Measurements from ENCODE around the gene RASSF10. TPM values are rescaled to one million over a fixed set of nuclear protein-coding genes. Genes with fewer than 3 reads are reported as not detected.

Gene RASSF10
- total RNA-seq, 4 donors from 2014 or later: 0.27 to 1.3 TPM; not detected in 2

GRCh38 chr11:12971955-12972354 lies 37.2 kb upstream of the RASSF10 start:
- H3K4me3 ChIP-seq: no peak overlapping the region
- TF ChIP-seq POLR2AphosphoS5 (IDR thresholded peaks at IDR 0.05) (no peak), POLR2A (IDR thresholded peaks at IDR 0.05) (no peak), EP300 (IDR thresholded peaks at IDR 0.05) (no peak)
- TF ChIP-seq, protein P1, sequence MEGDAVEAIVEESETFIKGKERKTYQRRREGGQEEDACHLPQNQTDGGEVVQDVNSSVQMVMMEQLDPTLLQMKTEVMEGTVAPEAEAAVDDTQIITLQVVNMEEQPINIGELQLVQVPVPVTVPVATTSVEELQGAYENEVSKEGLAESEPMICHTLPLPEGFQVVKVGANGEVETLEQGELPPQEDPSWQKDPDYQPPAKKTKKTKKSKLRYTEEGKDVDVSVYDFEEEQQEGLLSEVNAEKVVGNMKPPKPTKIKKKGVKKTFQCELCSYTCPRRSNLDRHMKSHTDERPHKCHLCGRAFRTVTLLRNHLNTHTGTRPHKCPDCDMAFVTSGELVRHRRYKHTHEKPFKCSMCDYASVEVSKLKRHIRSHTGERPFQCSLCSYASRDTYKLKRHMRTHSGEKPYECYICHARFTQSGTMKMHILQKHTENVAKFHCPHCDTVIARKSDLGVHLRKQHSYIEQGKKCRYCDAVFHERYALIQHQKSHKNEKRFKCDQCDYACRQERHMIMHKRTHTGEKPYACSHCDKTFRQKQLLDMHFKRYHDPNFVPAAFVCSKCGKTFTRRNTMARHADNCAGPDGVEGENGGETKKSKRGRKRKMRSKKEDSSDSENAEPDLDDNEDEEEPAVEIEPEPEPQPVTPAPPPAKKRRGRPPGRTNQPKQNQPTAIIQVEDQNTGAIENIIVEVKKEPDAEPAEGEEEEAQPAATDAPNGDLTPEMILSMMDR (IDR thresholded peaks at IDR 0.05): no peak
- no peaks in the 10 kb centered on the region for H3K9me3 ChIP-seq
- 56 to 90% methylated on average over 1 of the region's 1 CpG for WGBS, 2 donors (ENCODE audit: low coverage in 1 of 2)
- no peaks in the 10 kb centered on the region for H3K4me1 ChIP-seq
- H3K27me3 ChIP-seq: no peaks in the 10 kb centered on the region
- ATAC-seq: no peak
- no peak overlapping the region for H3K27ac ChIP-seq
- no peaks in the 10 kb centered on the region for H3K36me3 ChIP-seq

DNA sequence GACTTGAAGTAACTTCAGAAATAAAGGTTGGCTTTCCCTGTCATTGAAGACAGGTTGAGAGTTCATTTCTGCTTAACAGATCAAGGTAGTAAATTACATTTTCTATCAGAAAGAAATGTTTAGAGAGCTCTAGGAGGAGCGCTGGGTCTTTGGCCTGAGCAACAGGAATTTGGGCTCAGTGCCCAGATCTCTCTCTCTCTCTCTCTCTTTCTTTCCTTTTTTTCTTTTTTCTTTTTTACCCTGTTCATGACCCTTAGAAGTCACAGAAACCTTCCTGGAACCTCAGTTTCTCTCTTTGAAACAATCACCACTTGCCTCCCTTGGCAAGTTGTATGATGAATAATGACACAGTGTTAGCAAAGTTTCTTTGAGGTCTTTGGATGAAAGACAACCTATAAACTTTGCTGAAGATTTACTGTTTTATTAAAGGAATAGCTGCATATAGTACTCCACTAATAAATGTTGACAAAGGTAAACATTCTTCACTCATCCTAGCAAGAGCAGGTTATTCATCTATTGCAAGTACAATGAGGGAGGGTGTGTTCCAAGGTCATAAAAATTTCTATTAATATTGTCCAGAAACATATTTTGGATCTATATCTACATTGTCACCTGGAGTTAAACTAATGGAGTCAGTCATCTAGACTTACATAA lies 35.5 kb upstream of the RASSF10 start:
- Histone ChIP-seq H3K9me3 (no peaks in the 10 kb centered on the region), H3K4me3 (no peak overlapping the region), H3K27ac (no peak overlapping the region), H3K27me3 (peaks cover 8% of the 10 kb centered on the region), H3K4me1 (no peaks in the 10 kb centered on the region), H3K36me3 (no peaks in the 10 kb centered on the region)
- 29 to 50% methylated on average over 1 of the region's 1 CpG for WGBS, 2 donors (ENCODE audit: low coverage in 1 of 2)
- ATAC-seq: no peak
- TF ChIP-seq EP300 (IDR thresholded peaks at IDR 0.05): no peak

DNA sequence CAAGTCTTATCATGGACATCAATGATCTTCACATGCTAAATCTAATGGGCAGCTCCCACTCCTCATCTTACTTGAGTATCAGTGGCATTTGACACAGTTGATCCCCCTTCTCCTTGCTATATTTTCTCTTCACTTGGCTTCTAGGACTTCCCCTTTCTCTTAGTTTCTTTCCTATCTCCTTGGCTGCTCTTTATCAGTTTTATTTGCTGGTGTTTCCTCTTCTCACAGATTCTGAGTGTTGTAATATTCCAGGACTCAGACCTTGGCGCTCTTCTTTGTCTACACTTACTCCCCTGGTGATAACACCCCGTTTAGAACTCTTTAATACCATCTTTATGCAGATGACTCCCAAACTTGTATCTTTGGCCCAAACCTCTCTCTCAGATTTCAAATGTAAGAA lies 33.9 kb upstream of the RASSF10 start:
- Histone ChIP-seq H3K4me1 (no peaks in the 10 kb centered on the region), H3K4me3 (no peak overlapping the region), H3K27me3 (peaks cover 14% of the 10 kb centered on the region), H3K36me3 (no peaks in the 10 kb centered on the region), H3K27ac (no peak overlapping the region), H3K9me3 (no peaks in the 10 kb centered on the region)
- 53% methylated on average over 2 of the region's 2 CpGs; no CpG with 5 or more reads in 1 of the 2 donors for WGBS, 2 donors (ENCODE audit: low coverage in 1 of 2)
- ATAC-seq: no peak
- TF ChIP-seq EP300 (IDR thresholded peaks at IDR 0.05): no peak
- TF ChIP-seq, protein P1 (IDR thresholded peaks at IDR 0.05): no peak

GRCh38 chr11:12979928-12980689 lies 29.0 kb upstream of the RASSF10 start:
- peaks cover 15% of the 10 kb centered on the region for H3K27me3 ChIP-seq
- no peak for ATAC-seq
- no peak overlapping the region for H3K4me3 ChIP-seq
- H3K9me3 ChIP-seq: no peaks in the 10 kb centered on the region
- H3K36me3 ChIP-seq: no peaks in the 10 kb centered on the region
- TF ChIP-seq POLR2A (IDR thresholded peaks at IDR 0.05) (no peak), EP300 (IDR thresholded peaks at IDR 0.05) (no peak), POLR2AphosphoS5 (IDR thresholded peaks at IDR 0.05) (no peak)
- H3K27ac ChIP-seq: no peak overlapping the region
- 46 to 47% methylated on average over 7 to 8 of the region's 8 CpGs for WGBS, 2 donors (ENCODE audit: low coverage in 1 of 2)
- no peaks in the 10 kb centered on the region for H3K4me1 ChIP-seq

- Histone ChIP-seq H3K27ac (no peak overlapping the region), H3K36me3 (no peaks in the 10 kb centered on the region), H3K4me1 (no peaks in the 10 kb centered on the region), H3K27me3 (peaks cover 25% of the 10 kb centered on the region), H3K4me3 (no peak overlapping the region), H3K9me3 (no peaks in the 10 kb centered on the region)
- WGBS, 2 donors (ENCODE audit: low coverage in 1 of 2): 78 to 79% methylated on average over 3 of the region's 3 CpGs
- TF ChIP-seq POLR2AphosphoS5 (IDR thresholded peaks at IDR 0.05) (no peak), POLR2A (IDR thresholded peaks at IDR 0.05) (no peak)
- TF ChIP-seq, protein P1 (IDR thresholded peaks at IDR 0.05): no peak
- no peak for ATAC-seq
These were observed 27.2 kb upstream of the RASSF10 start for GRCh38 chr11:12981676-12982522.

Measured in gastroesophageal sphincter (tissue), 4 donors.